Esophagus (tissue), 2 donors: ENCODE data around the gene CASP1. TPM values are rescaled to one million over a fixed set of nuclear protein-coding genes. Genes with fewer than 3 reads are reported as not detected.

Source experiments
- H3K27ac ChIP-seq, 2 donors: one replicate each; pipeline ENCODE4 v1.5.1; 2013; ENCODE audit warnings: low read depth in 2 of 2, mild to moderate bottlenecking in 2 of 2, inconsistent platforms in 1 of 2, low read length in 1 of 2, moderate library complexity in 1 of 2
- H3K27me3 ChIP-seq, 2 donors: one replicate each; pipeline ENCODE4 v1.6.1; 2013; ENCODE audit warnings: low read length in 2 of 2, control low read depth in 1 of 2, mild to moderate bottlenecking in 1 of 2; ENCODE audit not compliant: insufficient read depth in 2 of 2, control insufficient read depth in 1 of 2
- H3K36me3 ChIP-seq, 2 donors: one replicate each; pipeline ENCODE4 v1.6.1; 2013; ENCODE audit warnings: low read length in 1 of 2; ENCODE audit not compliant: control insufficient read depth in 2 of 2, insufficient read depth in 2 of 2
- H3K4me1 ChIP-seq, 2 donors: one replicate each; pipeline ENCODE4 v1.6.1; 2013; ENCODE audit warnings: low read length in 1 of 2; ENCODE audit not compliant: control insufficient read depth in 2 of 2, insufficient read depth in 2 of 2
- H3K4me3 ChIP-seq, 2 donors: one replicate each; pipeline ENCODE4 v1.5.1; 2013; ENCODE audit warnings: low read length in 2 of 2, mild to moderate bottlenecking in 2 of 2, low read depth in 1 of 2, moderate library complexity in 1 of 2
- H3K9me3 ChIP-seq, 2 donors: one replicate each; pipeline ENCODE4 v1.6.1; 2013; ENCODE audit warnings: mild to moderate bottlenecking in 2 of 2, low read depth in 1 of 2, low read length in 1 of 2, moderate library complexity in 1 of 2; ENCODE audit not compliant: control insufficient read depth in 2 of 2, insufficient read depth in 1 of 2
- WGBS, 2 donors: extraction: QIAGEN DNeasy Blood & Tissue Kit; methylation state at CpG; one replicate each; pipeline ENCODE4 v1.1.7; 2013; 5-methylcytosine and 5-hydroxymethylcytosine counted together
- polyA plus RNA-seq, 2 donors: library from polyadenylated mRNA; stranded (reverse); fragments of 200-250 nt; gene quantifications; one replicate each; pipeline ENCODE4 v1.2.3, GENCODE V29; 2013
- donor health status: healthy with polysubstance abuse.
- donor health status: Bipolar disorder and iron deficiency.

Gene CASP1
- polyA plus RNA-seq, 2 donors: 16.7 to 39.4 TPM

GRCh38 chr11:105000167-105000566 is 34.8 kb downstream of the CASP1 start:
- Histone ChIP-seq H3K27ac (no peak overlapping the region), H3K9me3 (no peaks in the 10 kb centered on the region), H3K4me1 (no peaks in the 10 kb centered on the region), H3K27me3 (no peaks in the 10 kb centered on the region), H3K36me3 (no peaks in the 10 kb centered on the region), H3K4me3 (no peak overlapping the region)
- WGBS, 2 donors: 87 to 92% methylated on average over 5 of the region's 5 CpGs

GRCh38 chr11:104999721-105000120 is 35.2 kb downstream of the CASP1 start:
- WGBS, 2 donors: 67 to 78% methylated on average over 1 of the region's 1 CpG
- H3K4me1 ChIP-seq: no peaks in the 10 kb centered on the region
- no peaks in the 10 kb centered on the region for H3K9me3 ChIP-seq
- H3K36me3 ChIP-seq: no peaks in the 10 kb centered on the region
- H3K27me3 ChIP-seq: no peaks in the 10 kb centered on the region
- H3K27ac ChIP-seq: no peak overlapping the region
- no peak overlapping the region for H3K4me3 ChIP-seq

GRCh38 chr11:104997288-104997687 is 37.7 kb downstream of the CASP1 start:
- no peaks in the 10 kb centered on the region for H3K9me3 ChIP-seq
- H3K36me3 ChIP-seq: no peaks in the 10 kb centered on the region
- no peak overlapping the region for H3K4me3 ChIP-seq
- no peaks in the 10 kb centered on the region for H3K4me1 ChIP-seq
- 74 to 82% methylated on average over 6 of the region's 6 CpGs for WGBS, 2 donors
- H3K27ac ChIP-seq: no peak overlapping the region
- H3K27me3 ChIP-seq: no peaks in the 10 kb centered on the region

DNA sequence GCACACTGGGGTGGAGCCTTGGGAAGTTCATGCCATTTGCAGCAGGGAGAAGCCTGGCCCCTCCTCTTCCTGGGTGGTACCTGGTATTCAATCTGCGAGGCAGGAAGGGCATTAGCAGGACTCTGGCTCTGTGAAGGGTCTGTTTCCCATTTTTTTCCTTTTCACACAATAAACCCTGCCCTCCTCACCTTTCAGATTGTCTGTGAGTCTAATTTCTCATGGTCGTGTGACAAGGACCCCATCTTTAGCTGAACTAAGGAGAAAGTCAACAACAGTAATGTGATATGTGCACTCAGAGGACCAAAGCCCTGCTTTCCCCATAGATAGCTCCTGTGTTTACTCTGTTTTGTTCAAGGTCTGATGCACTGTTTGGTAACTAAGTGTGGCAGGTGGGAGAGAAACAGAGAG is 39.9 kb downstream of the CASP1 start:
- Histone ChIP-seq H3K27ac (no peak overlapping the region), H3K9me3 (no peaks in the 10 kb centered on the region), H3K4me3 (no peak overlapping the region), H3K4me1 (no peaks in the 10 kb centered on the region), H3K27me3 (no peaks in the 10 kb centered on the region), H3K36me3 (no peaks in the 10 kb centered on the region)
- WGBS, 2 donors: 69 to 71% methylated on average over 2 of the region's 2 CpGs

GRCh38 chr11:104992781-104993180 is 42.2 kb downstream of the CASP1 start:
- H3K27ac ChIP-seq: no peak overlapping the region
- H3K4me1 ChIP-seq: no peaks in the 10 kb centered on the region
- H3K9me3 ChIP-seq: no peaks in the 10 kb centered on the region
- 72 to 74% methylated on average over 1 of the region's 1 CpG for WGBS, 2 donors
- no peak overlapping the region for H3K4me3 ChIP-seq
- no peaks in the 10 kb centered on the region for H3K36me3 ChIP-seq
- H3K27me3 ChIP-seq: no peaks in the 10 kb centered on the region

DNA sequence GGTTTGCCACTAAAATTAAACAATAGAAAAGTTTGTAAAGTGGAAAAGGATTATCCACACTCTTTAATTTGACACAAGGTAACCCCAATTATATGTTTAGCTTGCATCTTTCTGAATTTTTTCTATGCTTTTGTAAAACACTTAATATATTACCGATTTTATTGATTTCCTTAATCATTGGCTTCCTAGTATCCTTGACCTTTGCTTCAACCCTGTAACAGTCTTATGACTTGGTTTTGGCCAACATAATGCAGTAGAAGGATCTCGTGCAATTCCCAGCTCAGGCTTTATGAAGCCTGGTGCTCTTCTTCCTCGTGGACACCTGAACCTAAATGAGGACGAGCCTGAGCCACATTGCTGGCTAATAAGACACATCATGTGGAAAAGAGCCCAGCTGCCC is 43.0 kb downstream of the CASP1 start:
- 77 to 89% methylated on average over 4 of the region's 4 CpGs for WGBS, 2 donors

DNA sequence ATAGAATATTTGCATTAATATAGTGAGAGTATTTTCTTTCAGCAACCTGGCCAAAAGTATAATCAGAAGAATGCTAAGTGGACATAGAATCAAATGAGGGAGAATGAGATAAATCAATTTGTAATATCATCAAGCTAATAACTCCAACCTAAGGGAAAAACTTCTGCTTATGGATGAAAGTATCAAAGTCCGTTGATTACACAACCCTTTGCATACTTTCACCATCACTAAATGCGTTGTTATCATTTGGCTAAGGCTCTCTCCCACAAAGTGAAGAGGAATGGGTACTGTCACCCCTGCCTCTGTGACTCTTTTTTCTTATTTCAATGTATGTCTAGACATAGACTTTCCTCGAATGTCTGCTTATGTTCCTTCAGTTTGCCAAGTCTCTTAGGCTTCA is 50.1 kb downstream of the CASP1 start:
- Histone ChIP-seq H3K27me3 (no peaks in the 10 kb centered on the region), H3K36me3 (no peaks in the 10 kb centered on the region), H3K9me3 (no peaks in the 10 kb centered on the region), H3K4me3 (no peak overlapping the region), H3K27ac (no peak overlapping the region), H3K4me1 (no peaks in the 10 kb centered on the region)
- WGBS, 2 donors: 60 to 84% methylated on average over 3 of the region's 3 CpGs

More for the DNA sequence above, 43.0 kb downstream of the CASP1 start:
- Histone ChIP-seq H3K4me1 (no peaks in the 10 kb centered on the region), H3K27ac (no peak overlapping the region), H3K9me3 (no peaks in the 10 kb centered on the region), H3K27me3 (no peaks in the 10 kb centered on the region), H3K36me3 (no peaks in the 10 kb centered on the region), H3K4me3 (no peak overlapping the region)

DNA sequence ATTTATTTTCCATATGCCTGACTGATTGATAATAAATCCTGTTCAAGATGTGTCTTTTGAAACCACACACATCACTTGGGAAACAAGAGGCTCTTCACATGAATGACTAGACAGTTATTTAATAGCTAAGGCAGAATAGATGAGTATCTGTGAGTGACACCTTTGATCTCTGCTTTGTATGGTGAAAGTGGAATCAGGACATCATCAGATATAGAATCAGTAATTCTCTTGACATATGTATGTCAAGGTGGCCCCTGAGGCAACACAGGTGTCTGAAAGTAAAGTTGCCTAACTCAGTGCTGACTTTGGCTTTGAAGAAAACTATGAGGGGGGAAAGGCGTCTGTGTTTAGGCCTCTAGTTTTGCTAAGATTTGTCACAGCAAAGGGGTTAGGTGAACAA is 55.1 kb downstream of the CASP1 start:
- 76 to 90% methylated on average over 1 of the region's 1 CpG for WGBS, 2 donors
- H3K36me3 ChIP-seq: no peaks in the 10 kb centered on the region
- no peak overlapping the region for H3K27ac ChIP-seq
- H3K4me1 ChIP-seq: no peaks in the 10 kb centered on the region
- H3K27me3 ChIP-seq: no peaks in the 10 kb centered on the region
- no peaks in the 10 kb centered on the region for H3K9me3 ChIP-seq
- H3K4me3 ChIP-seq: no peak overlapping the region

Other genes starting within 250 kb of the CASP1 start
- gene CASP12, start 136.7 kb downstream of the CASP1 start, polyA plus RNA-seq: under 1 TPM; 0.22 to 0.27 TPM
- gene CASP4, start 66.6 kb downstream of the CASP1 start, polyA plus RNA-seq: 10 to 100 TPM; 54.0 to 71.6 TPM
- gene CASP5, start 12.0 kb downstream of the CASP1 start, polyA plus RNA-seq: under 1 TPM in 1 of 2 donors, not detected in 1; 0.11 TPM
- 10 to 100 TPM; 21.9 to 32.7 TPM for gene CARD16, start 10.2 kb upstream of the CASP1 start, polyA plus RNA-seq
- 1 to 10 TPM; 3.0 to 3.3 TPM for gene CARD18, start 104.6 kb upstream of the CASP1 start, polyA plus RNA-seq